Measurements from ENCODE around the gene PIH1D1.
A peak's percentile ranks its signal among the peaks of the same experiment; 100 is the strongest.
"Not testable (repeated sequence)": the region's sequence is repeated elsewhere in the genome, so short reads cannot be mapped to it uniquely, and the experiment has no call there.

The PIH1D1 gene

DNA sequence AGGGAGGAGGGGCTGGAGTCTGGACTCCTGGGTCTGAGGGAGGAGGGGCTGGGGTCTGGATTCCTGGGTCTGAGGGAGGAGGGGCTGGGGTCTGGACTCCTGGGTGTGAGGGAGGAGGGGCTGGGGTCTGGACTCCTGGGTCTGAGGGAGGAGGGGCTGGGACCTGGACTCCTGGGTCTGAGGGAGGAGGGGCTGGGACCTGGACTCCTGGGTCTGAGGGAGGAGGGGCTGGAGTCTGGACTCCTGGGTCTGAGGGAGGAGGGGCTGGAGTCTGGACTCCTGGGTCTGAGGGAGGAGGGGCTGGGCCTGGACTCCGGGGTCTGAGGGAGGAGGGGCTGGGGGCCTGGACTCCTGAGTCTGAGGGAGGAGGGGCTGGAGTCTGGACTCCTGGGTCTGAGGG lies 9.5 kb upstream of the PIH1D1 start:
- not testable (repeated sequence) for H3K9ac ChIP-seq (ENCODE audit: low read depth, low read length, poor library complexity); H3K23ac ChIP-seq (ENCODE audit: low read depth, low read length, poor library complexity); H3K18ac ChIP-seq (ENCODE audit: low read length); H4K8ac ChIP-seq (ENCODE audit: low read depth, low read length); H3K4me3 ChIP-seq (ENCODE audit: low read length in 2 of 2); H2BK15ac ChIP-seq (ENCODE audit: low read length); H4K91ac ChIP-seq (ENCODE audit: low read depth, low read length, poor library complexity); H3K4me1 ChIP-seq (ENCODE audit: control insufficient read depth in 2 of 2, insufficient read depth in 1 of 2, low read depth in 1 of 2, low read length in 2 of 2); H3K79me1 ChIP-seq (ENCODE audit: low read depth, low read length); H3K27ac ChIP-seq (replicated peaks; ENCODE audit: low read length); H2BK5ac ChIP-seq (ENCODE audit: low read length); H2BK12ac ChIP-seq (ENCODE audit: low read length); H3K4ac ChIP-seq (ENCODE audit: low read length); H2AK5ac ChIP-seq (ENCODE audit: low read depth, low read length); H2BK120ac ChIP-seq (ENCODE audit: low read depth, low read length); DNase-seq (ENCODE audit: low spot score); H2AFZ ChIP-seq (ENCODE audit: low read length); H3K14ac ChIP-seq (ENCODE audit: low read length); H3K4me2 ChIP-seq (ENCODE audit: insufficient read depth, low read length, poor library complexity, severe bottlenecking); H3K27me3 ChIP-seq (ENCODE audit: control insufficient read depth in 3 of 3, insufficient read depth in 3 of 3, low read depth in 1 of 3, low read length in 3 of 3); H3K9me3 ChIP-seq (replicated peaks in 1 of 2; ENCODE audit: control insufficient read depth in 2 of 2, insufficient read depth in 1 of 2, low read depth in 1 of 2, low read length in 2 of 2)
- H3K36me3 ChIP-seq (replicated peaks in 1 of 2; ENCODE audit: control insufficient read depth in 2 of 2, insufficient read depth in 2 of 2, low read length in 2 of 2): peaks cover 9 to 57% of the 10 kb centered on the region in 2 donors
- WGBS, 2 donors (ENCODE audit: extremely low coverage in 2 of 2, insufficient read length in 2 of 2, insufficient replicate concordance in 1 of 2): no CpG with 5 or more reads among the region's 1 CpG

DNA sequence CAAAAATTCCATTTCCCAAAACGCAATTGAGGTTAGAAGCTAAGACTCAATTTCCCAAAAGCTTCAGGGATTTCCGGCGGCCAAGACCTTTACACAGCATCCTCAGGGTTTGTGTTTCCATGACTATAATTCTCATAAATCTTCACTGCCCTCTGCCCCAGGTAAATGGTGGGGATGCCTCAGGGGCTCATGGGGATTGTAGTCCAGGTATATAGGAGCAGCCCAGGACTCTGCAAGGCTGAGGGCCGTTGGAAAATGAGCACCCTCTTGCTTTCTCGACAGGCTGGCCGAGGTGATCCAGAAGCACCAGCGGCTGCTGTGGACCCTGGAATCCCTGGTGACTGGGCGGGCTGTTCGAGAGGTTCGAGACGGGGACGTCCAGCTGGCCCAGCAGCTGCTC lies 7.8 kb upstream of the PIH1D1 start:
- no CpG with 5 or more reads among the region's 12 CpGs for WGBS, 2 donors (ENCODE audit: extremely low coverage in 2 of 2, insufficient read length in 2 of 2, insufficient replicate concordance in 1 of 2)
- Histone ChIP-seq H2BK15ac (ENCODE audit: low read length) (no peak overlapping the region), H3K14ac (ENCODE audit: low read length) (no peak overlapping the region), H3K9ac (ENCODE audit: low read depth, low read length, poor library complexity) (no peak overlapping the region), H2BK5ac (ENCODE audit: low read length) (no peak overlapping the region), H3K79me1 (ENCODE audit: low read depth, low read length) (no peaks in the 10 kb centered on the region), H4K91ac (ENCODE audit: low read depth, low read length, poor library complexity) (no peak overlapping the region), H3K23ac (ENCODE audit: low read depth, low read length, poor library complexity) (no peak overlapping the region), H3K18ac (ENCODE audit: low read length) (no peak overlapping the region), H3K4me2 (ENCODE audit: insufficient read depth, low read length, poor library complexity, severe bottlenecking) (peak overlapping the region; percentile 11), H3K36me3 (replicated peaks in 1 of 2; ENCODE audit: control insufficient read depth in 2 of 2, insufficient read depth in 2 of 2, low read length in 2 of 2) (peaks cover 7 to 44% of the 10 kb centered on the region in 2 donors), H3K27ac (replicated peaks; ENCODE audit: low read length) (no peak overlapping the region), H3K4ac (ENCODE audit: low read length) (no peak overlapping the region), H3K27me3 (ENCODE audit: control insufficient read depth in 3 of 3, insufficient read depth in 3 of 3, low read depth in 1 of 3, low read length in 3 of 3) (no peaks in the 10 kb centered on the region), H3K9me3 (replicated peaks in 1 of 2; ENCODE audit: control insufficient read depth in 2 of 2, insufficient read depth in 1 of 2, low read depth in 1 of 2, low read length in 2 of 2) (no peaks in the 10 kb centered on the region), H2BK12ac (ENCODE audit: low read length) (no peak overlapping the region), H3K4me3 (ENCODE audit: low read length in 2 of 2) (no peak overlapping the region), H2AK5ac (ENCODE audit: low read depth, low read length) (no peak overlapping the region), H3K4me1 (ENCODE audit: control insufficient read depth in 2 of 2, insufficient read depth in 1 of 2, low read depth in 1 of 2, low read length in 2 of 2) (no peaks in the 10 kb centered on the region), H2AFZ (ENCODE audit: low read length) (no peak overlapping the region), H4K8ac (ENCODE audit: low read depth, low read length) (no peak overlapping the region), H2BK120ac (ENCODE audit: low read depth, low read length) (no peak overlapping the region)
- no peak for DNase-seq (ENCODE audit: low spot score)

DNA sequence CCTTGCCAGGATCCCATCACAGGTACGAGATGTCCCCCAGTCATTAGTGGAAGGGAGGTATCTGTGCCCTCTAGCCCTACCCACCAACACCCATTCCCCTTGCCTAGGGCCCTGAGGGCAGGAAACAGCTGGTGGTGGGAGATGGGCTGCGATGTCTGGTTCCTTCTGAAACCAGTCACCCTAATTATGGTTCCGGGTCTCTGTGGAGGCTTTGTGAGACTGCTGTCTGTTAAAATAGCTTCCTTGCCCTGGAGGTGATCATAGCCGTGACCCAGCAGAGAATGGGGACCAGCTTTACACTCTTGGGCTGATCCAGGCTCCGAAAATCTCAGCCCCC lies 6.9 kb upstream of the PIH1D1 start:
- no peaks in the 10 kb centered on the region for H3K9me3 ChIP-seq (replicated peaks in 1 of 2; ENCODE audit: control insufficient read depth in 2 of 2, insufficient read depth in 1 of 2, low read depth in 1 of 2, low read length in 2 of 2)
- H4K91ac ChIP-seq (ENCODE audit: low read depth, low read length, poor library complexity): no peak overlapping the region
- no peak overlapping the region for H2AFZ ChIP-seq (ENCODE audit: low read length)
- peaks cover 0 to 1% of the 10 kb centered on the region in 2 donors for H3K4me1 ChIP-seq (ENCODE audit: control insufficient read depth in 2 of 2, insufficient read depth in 1 of 2, low read depth in 1 of 2, low read length in 2 of 2)
- no peak overlapping the region for H3K4me2 ChIP-seq (ENCODE audit: insufficient read depth, low read length, poor library complexity, severe bottlenecking)
- no peak for DNase-seq (ENCODE audit: low spot score)
- no peak overlapping the region for H3K4me3 ChIP-seq (ENCODE audit: low read length in 2 of 2)
- no peaks in the 10 kb centered on the region for H3K27me3 ChIP-seq (ENCODE audit: control insufficient read depth in 3 of 3, insufficient read depth in 3 of 3, low read depth in 1 of 3, low read length in 3 of 3)
- H3K36me3 ChIP-seq (replicated peaks in 1 of 2; ENCODE audit: control insufficient read depth in 2 of 2, insufficient read depth in 2 of 2, low read length in 2 of 2): peaks cover 7 to 38% of the 10 kb centered on the region in 2 donors
- no peaks in the 10 kb centered on the region for H3K79me1 ChIP-seq (ENCODE audit: low read depth, low read length)
- no CpG with 5 or more reads among the region's 5 CpGs for WGBS, 2 donors (ENCODE audit: extremely low coverage in 2 of 2, insufficient read length in 2 of 2, insufficient replicate concordance in 1 of 2)
- no peak overlapping the region for H4K8ac ChIP-seq (ENCODE audit: low read depth, low read length)
- H2BK12ac ChIP-seq (ENCODE audit: low read length): no peak overlapping the region
- H3K4ac ChIP-seq (ENCODE audit: low read length): no peak overlapping the region
- H3K9ac ChIP-seq (ENCODE audit: low read depth, low read length, poor library complexity): peak overlapping the region; percentile 70
- H2AK5ac ChIP-seq (ENCODE audit: low read depth, low read length): no peak overlapping the region
- H3K27ac ChIP-seq (replicated peaks; ENCODE audit: low read length): no peak overlapping the region
- H3K18ac ChIP-seq (ENCODE audit: low read length): no peak overlapping the region
- H2BK5ac ChIP-seq (ENCODE audit: low read length): no peak overlapping the region
- H3K14ac ChIP-seq (ENCODE audit: low read length): no peak overlapping the region
- no peak overlapping the region for H2BK120ac ChIP-seq (ENCODE audit: low read depth, low read length)
- no peak overlapping the region for H3K23ac ChIP-seq (ENCODE audit: low read depth, low read length, poor library complexity)
- H2BK15ac ChIP-seq (ENCODE audit: low read length): no peak overlapping the region

DNA sequence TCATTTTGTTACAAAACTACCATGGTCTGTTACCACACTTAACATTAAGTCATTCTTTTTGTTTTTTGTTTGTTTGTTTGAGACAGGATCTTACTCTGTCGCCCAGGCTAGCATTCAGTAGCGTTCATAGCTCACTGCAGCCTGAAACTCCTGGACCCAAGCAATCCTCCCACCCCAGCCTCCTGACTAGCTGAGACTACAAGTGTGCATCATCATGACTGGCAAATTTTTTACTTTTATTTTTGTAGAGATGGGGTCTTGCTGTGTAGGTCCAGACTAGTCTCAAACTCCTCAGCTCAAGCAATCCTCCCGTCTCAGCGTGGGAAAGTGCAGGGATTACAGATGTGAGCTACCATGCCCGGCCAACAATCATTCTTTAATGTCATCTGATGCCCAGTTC lies 4.7 kb upstream of the PIH1D1 start:
- no peak overlapping the region for H3K4me2 ChIP-seq (ENCODE audit: insufficient read depth, low read length, poor library complexity, severe bottlenecking)
- H2BK15ac ChIP-seq (ENCODE audit: low read length): no peak overlapping the region
- no peak overlapping the region for H4K8ac ChIP-seq (ENCODE audit: low read depth, low read length)
- DNase-seq (ENCODE audit: low spot score): no peak
- H2AFZ ChIP-seq (ENCODE audit: low read length): no peak overlapping the region
- H2BK12ac ChIP-seq (ENCODE audit: low read length): no peak overlapping the region
- H3K9ac ChIP-seq (ENCODE audit: low read depth, low read length, poor library complexity): no peak overlapping the region
- H3K14ac ChIP-seq (ENCODE audit: low read length): no peak overlapping the region
- H2AK5ac ChIP-seq (ENCODE audit: low read depth, low read length): no peak overlapping the region
- no CpG with 5 or more reads among the region's 5 CpGs for WGBS, 2 donors (ENCODE audit: extremely low coverage in 2 of 2, insufficient read length in 2 of 2, insufficient replicate concordance in 1 of 2)
- peaks cover 7 to 28% of the 10 kb centered on the region in 2 donors for H3K36me3 ChIP-seq (replicated peaks in 1 of 2; ENCODE audit: control insufficient read depth in 2 of 2, insufficient read depth in 2 of 2, low read length in 2 of 2)
- H3K4me3 ChIP-seq (ENCODE audit: low read length in 2 of 2): no peak overlapping the region
- no peaks in the 10 kb centered on the region for H3K9me3 ChIP-seq (replicated peaks in 1 of 2; ENCODE audit: control insufficient read depth in 2 of 2, insufficient read depth in 1 of 2, low read depth in 1 of 2, low read length in 2 of 2)
- peaks cover 2% of the 10 kb centered on the region for H3K79me1 ChIP-seq (ENCODE audit: low read depth, low read length)
- no peak overlapping the region for H3K23ac ChIP-seq (ENCODE audit: low read depth, low read length, poor library complexity)
- no peak overlapping the region for H4K91ac ChIP-seq (ENCODE audit: low read depth, low read length, poor library complexity)
- H3K27ac ChIP-seq (replicated peaks; ENCODE audit: low read length): no peak overlapping the region
- H3K27me3 ChIP-seq (ENCODE audit: control insufficient read depth in 3 of 3, insufficient read depth in 3 of 3, low read depth in 1 of 3, low read length in 3 of 3): no peaks in the 10 kb centered on the region
- H3K4ac ChIP-seq (ENCODE audit: low read length): no peak overlapping the region
- H3K18ac ChIP-seq (ENCODE audit: low read length): no peak overlapping the region
- H2BK120ac ChIP-seq (ENCODE audit: low read depth, low read length): no peak overlapping the region
- peaks cover 0 to 3% of the 10 kb centered on the region in 2 donors for H3K4me1 ChIP-seq (ENCODE audit: control insufficient read depth in 2 of 2, insufficient read depth in 1 of 2, low read depth in 1 of 2, low read length in 2 of 2)
- no peak overlapping the region for H2BK5ac ChIP-seq (ENCODE audit: low read length)
